T-helper 22 cell (primary cell): Measurements from ENCODE around the gene RSBN1L.
"Not testable (repeated sequence)": the region's sequence is repeated elsewhere in the genome, so short reads cannot be mapped to it uniquely, and the experiment has no call there.

ENCODE experiments used
- DNase-seq: peaks from one replicate; pipeline ENCODE4 v3.0.0-alpha.2; 2020; ENCODE audit warnings: low read depth

Gene RSBN1L

GRCh38 chr7:77696057-77696642 lies at the start of gene RSBN1L:
RSBN1L (plus strand) TSS chr7:77696459; CDS start chr7:77696470, 11 bp downstream.
- peak; percentile 97 for DNase-seq

- no peak for DNase-seq
Measured at GRCh38 chr7:77648742-77649338, 47.4 kb upstream of the RSBN1L start.

- no peak for DNase-seq
Measured at GRCh38 chr7:77649716-77650349, 46.4 kb upstream of the RSBN1L start.

- no peak for DNase-seq
Measured at GRCh38 chr7:77651575-77652162, 44.6 kb upstream of the RSBN1L start.

GRCh38 chr7:77652826-77653225 lies 43.4 kb upstream of the RSBN1L start:
- DNase-seq: not testable (repeated sequence)

GRCh38 chr7:77653572-77653971 lies 42.7 kb upstream of the RSBN1L start:
- no peak for DNase-seq

GRCh38 chr7:77655356-77655755 lies 40.9 kb upstream of the RSBN1L start:
- DNase-seq: no peak

- no peak for DNase-seq
Measured at GRCh38 chr7:77655836-77656455, 40.3 kb upstream of the RSBN1L start.

- no peak for DNase-seq
Measured at GRCh38 chr7:77657427-77658224, 38.6 kb upstream of the RSBN1L start.

GRCh38 chr7:77658928-77659327 lies 37.3 kb upstream of the RSBN1L start:
- DNase-seq: no peak

- no peak for DNase-seq
Measured at GRCh38 chr7:77661816-77662215, 34.4 kb upstream of the RSBN1L start.

GRCh38 chr7:77662869-77663268 lies 33.4 kb upstream of the RSBN1L start:
- no peak for DNase-seq

GRCh38 chr7:77664715-77665114 lies 31.5 kb upstream of the RSBN1L start:
- no peak for DNase-seq

- no peak for DNase-seq
Measured at GRCh38 chr7:77665161-77665560, 31.1 kb upstream of the RSBN1L start.

GRCh38 chr7:77667459-77668086 lies 28.7 kb upstream of the RSBN1L start:
- no peak for DNase-seq

- no peak for DNase-seq
Measured at GRCh38 chr7:77674878-77675277, 21.4 kb upstream of the RSBN1L start.

- DNase-seq: no peak
Measured at GRCh38 chr7:77679608-77680007, 16.7 kb upstream of the RSBN1L start.

GRCh38 chr7:77680266-77680665 lies 16.0 kb upstream of the RSBN1L start:
- no peak for DNase-seq

GRCh38 chr7:77684030-77684429 lies 12.2 kb upstream of the RSBN1L start:
- DNase-seq: no peak

- DNase-seq: no peak
Measured at GRCh38 chr7:77685233-77685632, 11.0 kb upstream of the RSBN1L start.

GRCh38 chr7:77687100-77687746 lies 9.0 kb upstream of the RSBN1L start:
- no peak for DNase-seq
